GM19395 (cell line): ENCODE data around the gene PLSCR1.
A peak's percentile ranks its signal among the peaks of the same experiment; 100 is the strongest.
"Not testable (repeated sequence)": the region's sequence is repeated elsewhere in the genome, so short reads cannot be mapped to it uniquely, and the experiment has no call there.

Experiments used
- ATAC-seq: cut with Tn5 transposase; IDR thresholded peaks from one replicate; pipeline ENCODE4 v1.9.1; 2021; ENCODE audit warnings: mild to moderate bottlenecking, moderate library complexity; ENCODE audit not compliant: unreplicated experiment

The PLSCR1 gene

DNA sequence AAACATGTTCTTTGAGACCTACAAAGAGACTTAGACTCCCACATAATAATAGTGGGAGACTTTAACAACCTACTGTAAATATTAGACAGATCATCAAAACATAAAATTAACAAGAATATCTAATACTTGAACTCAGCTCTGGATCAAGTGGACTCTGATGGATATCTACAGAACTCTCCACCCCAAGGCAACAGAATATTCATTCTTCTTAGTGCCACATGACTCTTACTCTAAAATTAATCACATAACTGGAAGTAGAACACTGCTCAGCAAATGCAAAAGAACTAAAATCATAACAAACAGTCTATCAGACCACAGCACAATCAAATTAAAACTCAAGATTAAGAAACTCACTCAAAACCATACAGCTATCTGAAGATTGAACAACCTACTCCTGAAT lies 59.1 kb downstream of the PLSCR1 start:
- ATAC-seq = no peak

- no peak for ATAC-seq
Measured at GRCh38 chr3:146476094-146476740, 68.2 kb downstream of the PLSCR1 start.

DNA sequence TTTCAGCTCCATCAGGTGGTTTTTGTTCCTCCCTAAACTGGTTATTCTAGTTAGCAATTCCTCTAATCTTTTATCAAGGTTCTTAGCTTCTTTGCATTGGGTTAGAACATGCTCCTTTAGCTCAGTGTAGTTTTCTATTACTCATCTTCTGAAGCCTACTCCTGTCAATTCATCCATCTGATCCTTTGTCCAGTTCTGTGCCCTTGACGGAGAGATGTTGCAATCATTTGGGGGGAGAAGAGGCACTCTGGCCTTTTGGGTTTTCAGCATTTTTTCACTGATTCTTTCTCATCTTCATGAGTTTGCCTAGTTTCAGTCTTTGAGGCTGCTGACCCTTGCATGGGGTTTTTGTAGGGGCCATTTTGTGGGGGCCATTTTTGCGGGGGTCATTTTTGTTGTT lies 69.4 kb downstream of the PLSCR1 start:
- not testable (repeated sequence) for ATAC-seq

GRCh38 chr3:146473726-146474125 lies 70.7 kb downstream of the PLSCR1 start:
- no peak for ATAC-seq

- ATAC-seq = no peak
Measured at GRCh38 chr3:146472611-146473010, 71.8 kb downstream of the PLSCR1 start.

DNA sequence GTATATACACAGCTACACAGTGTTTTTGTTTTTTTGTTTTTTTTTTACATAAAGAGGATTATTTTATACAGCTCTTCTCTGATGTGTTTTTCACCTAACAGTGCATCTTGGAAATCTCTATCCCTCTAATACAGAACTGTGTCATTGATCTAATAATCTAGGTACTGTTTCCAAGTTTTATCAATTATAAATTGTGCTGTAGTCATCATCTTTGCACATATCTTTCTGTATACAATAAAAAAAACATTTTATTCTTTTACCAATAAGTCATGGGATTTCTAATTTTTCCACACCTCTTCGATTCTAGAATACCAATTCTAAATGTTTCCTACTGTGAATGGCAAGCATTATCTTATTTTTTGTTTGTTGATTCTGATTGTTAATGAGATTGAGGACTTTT lies 73.4 kb downstream of the PLSCR1 start:
- no peak for ATAC-seq

DNA sequence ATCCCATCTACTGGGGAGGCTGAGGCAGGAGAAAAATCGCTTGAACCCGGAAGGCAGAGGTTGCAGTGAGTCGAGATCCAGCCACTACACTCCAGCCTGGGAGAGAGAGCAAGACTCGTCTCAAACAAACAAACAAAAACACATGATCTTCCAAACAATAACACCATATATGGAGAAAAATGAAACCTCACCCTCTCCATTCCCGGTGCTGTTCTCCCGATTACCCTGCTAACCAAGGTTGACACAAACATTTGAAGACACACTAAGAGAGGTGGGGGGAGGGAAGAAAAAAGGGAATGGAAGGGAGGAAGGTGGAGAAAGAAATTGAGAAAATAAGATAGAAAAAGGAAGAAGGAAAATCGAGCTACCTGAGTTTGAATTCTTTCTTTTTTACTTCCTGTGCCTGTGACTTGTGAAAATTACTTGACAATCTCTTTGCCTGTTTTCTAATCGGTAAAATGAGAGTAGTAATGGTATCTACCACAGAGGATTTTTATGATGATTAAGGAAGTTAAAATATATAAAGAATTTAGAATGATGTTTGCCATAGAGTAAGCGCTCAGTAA lies 73.9 kb downstream of the PLSCR1 start:
- ATAC-seq = no peak

DNA sequence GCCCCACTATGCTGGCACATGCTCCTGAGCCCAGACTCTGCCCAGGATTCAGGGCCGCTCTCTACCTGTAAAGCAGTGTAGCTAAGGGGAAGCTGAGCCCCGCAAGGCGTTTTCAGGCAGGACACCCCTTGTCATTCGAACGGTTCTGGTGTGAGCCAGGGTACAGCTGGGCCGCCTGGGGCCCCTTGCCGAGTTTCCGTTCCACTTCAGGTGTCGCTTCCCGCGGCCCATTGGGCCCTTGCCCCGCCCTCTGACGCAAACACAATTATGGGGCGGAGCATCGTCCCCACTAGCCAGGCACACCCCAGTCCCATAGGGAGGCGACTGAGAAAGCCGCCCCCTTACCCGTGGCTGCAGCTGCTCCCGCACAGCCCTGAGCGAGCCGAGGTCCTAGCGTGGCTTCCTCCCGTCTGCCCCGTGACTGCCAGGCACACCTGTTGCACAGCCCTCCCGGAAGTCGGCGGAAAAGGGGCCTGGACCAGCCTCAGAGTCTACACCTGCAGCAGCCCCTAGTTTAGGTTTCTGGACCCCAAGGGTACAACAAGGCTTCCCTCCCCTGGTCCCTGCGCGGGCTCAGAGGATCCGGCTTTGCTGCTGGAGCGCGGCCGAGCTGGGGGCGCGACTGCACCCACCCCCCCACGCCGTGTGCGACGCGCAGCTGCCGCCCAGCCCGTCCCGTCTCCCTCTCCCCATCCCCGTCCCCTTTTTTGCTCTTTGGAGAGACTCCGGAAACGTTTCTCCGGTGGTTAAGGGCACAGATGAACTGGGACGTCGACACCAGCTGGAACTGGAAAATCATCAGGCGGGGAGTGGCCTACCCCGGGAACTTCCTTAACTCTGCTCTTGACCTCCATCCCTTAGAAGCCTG lies 75.0 kb downstream of the PLSCR1 start, which contains the start of gene PLSCR2:
PLSCR2 (minus strand) TSS at position 412 of the 868 bp plus-strand sequence. CDS start 9,657 bp downstream, outside the sequence.
- peak; percentile 99 for ATAC-seq

DNA sequence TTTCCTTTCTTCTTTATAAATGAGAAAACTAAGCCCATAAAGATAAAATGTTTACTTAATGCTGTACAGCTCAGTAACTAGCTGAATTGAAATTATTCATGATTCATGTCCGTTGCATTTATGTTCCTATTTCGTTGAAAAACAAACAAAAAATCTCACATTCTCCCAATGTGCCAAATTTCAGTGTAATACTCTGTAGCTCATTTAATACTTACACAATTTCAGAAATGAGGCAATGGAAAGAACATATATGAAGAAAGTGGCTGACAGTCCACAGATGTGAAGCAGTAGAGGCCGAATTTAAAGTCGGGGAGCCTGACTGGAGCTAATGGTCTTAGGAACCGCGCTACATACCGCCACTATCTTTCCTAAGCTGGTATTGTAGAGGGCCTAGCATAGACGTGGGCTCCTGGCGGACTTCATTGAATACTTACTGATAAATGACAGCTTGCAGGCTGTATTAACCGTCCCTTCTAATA lies 75.7 kb downstream of the PLSCR1 start:
- no peak for ATAC-seq

DNA sequence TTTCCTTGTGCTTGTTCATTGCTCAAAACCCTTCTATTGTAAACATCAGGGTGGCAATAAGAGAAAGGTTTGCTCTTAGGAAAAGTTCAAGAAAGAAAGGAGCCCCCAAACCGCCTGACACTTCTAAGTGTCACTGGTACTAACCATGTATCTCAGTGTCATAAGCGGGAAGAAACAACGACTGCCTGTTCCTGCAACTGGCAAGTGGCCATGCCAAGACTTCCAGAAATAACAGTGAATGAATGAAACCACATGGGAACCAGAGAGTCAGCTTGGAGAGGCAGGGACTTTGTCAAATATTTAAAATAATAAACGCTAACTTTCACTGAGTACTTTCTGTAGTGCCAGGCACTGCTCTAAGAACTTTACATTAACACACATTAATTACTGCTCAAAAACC lies 76.2 kb downstream of the PLSCR1 start:
- ATAC-seq = no peak

DNA sequence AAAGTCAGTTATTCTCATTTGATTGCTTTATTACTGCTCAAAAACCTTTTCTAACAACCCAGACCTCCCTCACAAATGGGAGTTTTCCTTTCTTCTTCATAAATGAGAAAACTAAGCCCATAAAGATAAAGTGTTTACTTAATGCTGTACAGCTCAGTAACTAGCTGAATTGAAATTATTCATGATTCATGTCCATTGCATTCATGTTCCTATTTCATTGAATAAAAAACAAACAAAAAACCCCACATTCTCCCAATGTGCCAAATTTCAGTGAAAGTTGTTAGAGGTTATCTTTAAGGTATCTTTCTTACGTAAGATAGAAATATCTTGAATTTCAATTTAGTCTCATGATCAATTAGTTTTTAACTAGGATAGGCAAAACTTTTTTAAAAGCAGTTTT lies 77.8 kb downstream of the PLSCR1 start:
- ATAC-seq = no peak

DNA sequence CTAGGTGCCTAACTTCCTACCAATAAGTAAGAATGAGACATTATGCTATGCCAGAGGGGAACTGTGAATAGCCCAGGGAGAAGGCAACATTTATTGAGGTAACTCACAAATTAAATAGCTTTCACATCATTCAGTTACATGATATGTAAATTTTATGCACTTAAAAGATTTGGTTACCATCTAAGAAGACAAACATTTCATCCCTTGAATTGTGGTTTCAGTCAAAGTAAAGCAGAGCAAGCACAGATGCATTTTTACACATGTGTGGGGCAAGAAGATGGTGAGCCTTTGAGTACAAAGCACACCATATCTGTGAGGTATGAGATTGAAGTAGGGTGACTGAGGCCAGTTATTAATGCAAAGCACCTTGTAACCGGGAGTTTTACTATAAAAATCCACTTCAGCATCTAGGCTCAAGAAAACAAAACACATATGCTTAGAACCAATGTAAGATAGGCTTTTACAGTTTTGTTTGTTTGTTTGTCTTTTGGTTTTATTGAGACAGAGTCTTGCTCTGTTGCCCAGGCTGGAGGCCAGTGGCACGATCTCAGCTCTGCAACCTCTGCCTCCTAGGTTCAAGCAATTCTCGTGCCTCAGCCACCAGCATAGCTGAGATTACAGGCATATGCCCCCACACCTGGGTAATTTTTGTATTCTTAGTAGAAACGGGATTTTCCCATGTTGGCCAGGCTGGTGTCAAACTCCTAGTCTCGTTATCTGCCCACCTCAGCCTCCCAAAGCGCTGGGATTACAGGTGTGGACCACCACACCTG lies 78.5 kb downstream of the PLSCR1 start:
- no peak for ATAC-seq
